SK-N-SH treated with all-trans-retinoic acid at 6 μM for 48 hours (cell line): ENCODE data around the gene OR5K2.

Source experiments
- GLIS3 ChIP-seq: fragments of 250-450 bp; sonication (Bioruptor Pico); IDR thresholded peaks from 2 replicates; pipeline ENCODE4 v1.5.0; 2020; ENCODE audit warnings: mild to moderate bottlenecking, moderate library complexity
- PATZ1 ChIP-seq: fragments of 250-450 bp; sonication (Bioruptor Pico); IDR thresholded peaks from 2 replicates; pipeline ENCODE4 v1.8.0; 2020; ENCODE audit warnings: mild to moderate bottlenecking, moderate library complexity, borderline replicate concordance
- RARB ChIP-seq: fragments of 250-450 bp; sonication (Bioruptor Pico); IDR thresholded peaks from 2 replicates; pipeline ENCODE4 v1.8.0; 2021; ENCODE audit warnings: mild to moderate bottlenecking, moderate library complexity
- SNAI2 ChIP-seq: fragments of 250-450 bp; sonication (Bioruptor Pico); IDR thresholded peaks from 2 replicates; pipeline ENCODE4 v1.5.0; 2020; ENCODE audit warnings: mild to moderate bottlenecking, moderate library complexity

DNA sequence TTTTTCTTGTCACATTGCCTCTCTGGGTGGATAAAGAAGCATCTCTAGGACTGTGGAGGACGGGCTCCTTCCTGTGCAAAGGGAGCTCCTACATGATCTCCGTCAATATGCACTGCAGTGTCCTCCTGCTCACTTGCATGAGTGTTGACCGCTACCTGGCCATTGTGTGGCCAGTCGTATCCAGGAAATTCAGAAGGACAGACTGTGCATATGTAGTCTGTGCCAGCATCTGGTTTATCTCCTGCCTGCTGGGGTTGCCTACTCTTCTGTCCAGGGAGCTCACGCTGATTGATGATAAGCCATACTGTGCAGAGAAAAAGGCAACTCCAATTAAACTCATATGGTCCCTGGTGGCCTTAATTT is 34.8 kb downstream of the OR5K2 start:
- TF ChIP-seq GLIS3 (CRISPR knock-in tag) (no peak), RARB (CRISPR knock-in tag) (no peak), SNAI2 (CRISPR knock-in tag) (no peak), PATZ1 (CRISPR knock-in tag) (no peak)
